OCI-LY7 (cell line): ENCODE results near the gene BZW2. TPM values are rescaled to one million over a fixed set of nuclear protein-coding genes. Genes with fewer than 3 reads are reported as not detected.

Experiments
- BruUV-seq: library from RNA; stranded (reverse); fragments of 400-500 nt; replicated peaks from 2 replicates; lab custom pipeline; 2021; lab: Mats Ljungman, UMichigan
- CTCF ChIA-PET: fragments of 300-600 bp; sonication (Branson Sonifier 250); formaldehyde crosslinking; loops from one replicate; lab custom pipeline; 2022; ENCODE audit warnings: antibody characterized with exemption; ENCODE audit not compliant: unreplicated experiment; lab: Charles Lee
- POLR2A ChIA-PET: fragments of 300-600 bp; sonication (Branson Sonifier 250); formaldehyde crosslinking; loops from one replicate; lab custom pipeline; 2022; ENCODE audit warnings: antibody characterized with exemption; lab: Charles Lee
- DNase-seq: peaks from one replicate; pipeline ENCODE4 v3.0.0-alpha.2; 2015; ENCODE audit warnings: low spot score
- H2AFZ ChIP-seq: fragments of 200-600 bp; sonication (generic), shearing (Covaris generic); 2 replicates; pipeline ENCODE4 v1.6.1; 2014; ENCODE audit warnings: mild to moderate bottlenecking, antibody characterized with exemption, low read length, moderate library complexity
- H3K27ac ChIP-seq: fragments of 200-600 bp; sonication (generic); 2 replicates; pipeline ENCODE4 v1.5.1; 2014; ENCODE audit warnings: mixed run types, low read depth, mild to moderate bottlenecking, moderate library complexity, low read length, inconsistent platforms; ENCODE audit not compliant: poor library complexity, severe bottlenecking
- H3K36me3 ChIP-seq: fragments of 200-600 bp; sonication (generic); 2 replicates; pipeline ENCODE4 v1.6.1; 2014; ENCODE audit warnings: mild to moderate bottlenecking, antibody characterized with exemption, low read length, moderate library complexity, mixed read lengths; ENCODE audit not compliant: insufficient read depth
- H3K4me1 ChIP-seq: fragments of 200-600 bp; sonication (generic); 2 replicates; pipeline ENCODE4 v1.5.1; 2014; ENCODE audit warnings: mild to moderate bottlenecking, low read length; ENCODE audit not compliant: insufficient read depth, poor library complexity, severe bottlenecking
- H3K4me2 ChIP-seq: fragments of 200-600 bp; sonication (generic); 2 replicates; pipeline ENCODE4 v1.6.1; 2014; ENCODE audit warnings: mild to moderate bottlenecking, low read length
- H3K4me3 ChIP-seq: fragments of 200-600 bp; sonication (generic); 2 replicates; pipeline ENCODE4 v1.5.1; 2014; ENCODE audit warnings: mild to moderate bottlenecking, low read depth, low read length; ENCODE audit not compliant: poor library complexity, severe bottlenecking
- H3K79me2 ChIP-seq: fragments of 200-600 bp; sonication (generic); 2 replicates; pipeline ENCODE4 v1.6.1; 2016; ENCODE audit warnings: low read depth, mild to moderate bottlenecking, low read length, moderate library complexity, mixed read lengths; ENCODE audit not compliant: insufficient read depth
- H3K9me2 ChIP-seq: fragments of 200-600 bp; sonication (generic); 2 replicates; pipeline ENCODE4 v1.6.1; 2016; ENCODE audit warnings: mild to moderate bottlenecking, low read length, mixed read lengths; ENCODE audit not compliant: insufficient read depth
- H3K9me3 ChIP-seq: fragments of 200-600 bp; sonication (generic); 2 replicates; pipeline ENCODE4 v1.6.1; 2014; ENCODE audit warnings: mild to moderate bottlenecking, mixed run types, low read length, mixed read lengths
- H4K20me1 ChIP-seq: fragments of 200-600 bp; sonication (generic); 2 replicates; pipeline ENCODE4 v1.6.1; 2014; ENCODE audit warnings: mild to moderate bottlenecking, antibody characterized with exemption, low read length, moderate library complexity, mixed read lengths; ENCODE audit not compliant: insufficient read depth
- CTCF ChIP-seq: fragments of 200-600 bp; sonication (generic); conservative IDR thresholded peaks from 2 replicates; pipeline ENCODE4 v1.5.1; 2014; ENCODE audit warnings: mild to moderate bottlenecking, antibody characterized with exemption, low read length, moderate library complexity, mixed read lengths
- EZH2phosphoT487 ChIP-seq: fragments of 200-600 bp; sonication (generic); IDR thresholded peaks from 2 replicates; pipeline ENCODE4 v1.6.1; 2018; ENCODE audit warnings: low read depth, borderline replicate concordance, mild to moderate bottlenecking, mixed run types, antibody characterized with exemption, low read length, moderate library complexity, mixed read lengths
- intact Hi-C: fragments of 100-400 bp; cut with micrococcal nuclease; formaldehyde crosslinking; loops from one replicate; pipeline ENCODE4 v1.10.0; 2022; ENCODE audit not compliant: unreplicated experiment
- total RNA-seq, 2 experiments: library from RNA; depleted of rRNA in 1 of 2; stranded (reverse); fragments of >200 nt in 1 of 2; shearing (Covaris generic) in 1 of 2; gene quantifications; 2 replicates each; pipeline ENCODE4 v1.2.3, GENCODE V29; 2014 to 2022

The BZW2 gene
- total RNA-seq, 2 experiments from 2014 or later = 66.8 to 75.2 TPM

DNA sequence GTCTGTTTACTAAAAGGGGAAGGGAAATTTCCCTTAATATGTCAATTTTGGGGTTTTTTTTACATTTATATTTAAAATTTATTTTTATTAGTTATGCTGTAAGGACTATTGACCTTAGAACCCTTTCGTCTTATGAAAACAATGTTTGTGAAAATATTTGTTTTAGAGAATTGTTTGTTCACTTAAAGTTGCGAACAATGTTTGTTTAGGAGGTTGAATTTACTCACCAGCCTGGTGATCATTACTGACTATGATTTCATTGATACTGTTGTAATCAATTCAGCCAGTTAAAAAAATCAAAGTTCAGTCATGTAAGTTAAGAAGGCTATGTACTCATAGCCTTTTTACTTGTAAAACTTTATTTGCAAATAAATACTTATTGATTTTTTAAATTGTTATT is 80.2 kb downstream of the BZW2 start:
- Histone ChIP-seq H3K4me3 (no peak overlapping the region), H3K4me1 (no peaks in the 10 kb centered on the region), H4K20me1 (no peaks in the 10 kb centered on the region), H3K79me2 (no peaks in the 10 kb centered on the region), H2AFZ (no peak overlapping the region), H3K4me2 (no peak overlapping the region), H3K9me3 (no peaks in the 10 kb centered on the region), H3K9me2 (no peaks in the 10 kb centered on the region), H3K36me3 (no peaks in the 10 kb centered on the region), H3K27ac (no peak overlapping the region)
- CTCF ChIA-PET = no interaction called here
- POLR2A ChIA-PET = no interaction called here
- intact Hi-C loops = no loop called here
- no peak for DNase-seq
- BruUV-seq = no TSS peak
- TF ChIP-seq CTCF = no peak
- no peak for TF ChIP-seq EZH2phosphoT487

GRCh38 chr7:16727736-16728135 is 81.8 kb downstream of the BZW2 start:
- BruUV-seq = no TSS peak
- no peak overlapping the region for H3K4me2 ChIP-seq
- H3K4me3 ChIP-seq = no peak overlapping the region
- intact Hi-C loops = no loop called here
- no peaks in the 10 kb centered on the region for H4K20me1 ChIP-seq
- TF ChIP-seq EZH2phosphoT487 = no peak
- no peak for TF ChIP-seq CTCF
- H2AFZ ChIP-seq = no peak overlapping the region
- CTCF ChIA-PET = no interaction called here
- no peaks in the 10 kb centered on the region for H3K36me3 ChIP-seq
- no peak overlapping the region for H3K27ac ChIP-seq
- no peaks in the 10 kb centered on the region for H3K4me1 ChIP-seq
- POLR2A ChIA-PET = no interaction called here
- no peak for DNase-seq
- no peaks in the 10 kb centered on the region for H3K79me2 ChIP-seq
- H3K9me3 ChIP-seq = no peaks in the 10 kb centered on the region
- H3K9me2 ChIP-seq = no peaks in the 10 kb centered on the region

DNA sequence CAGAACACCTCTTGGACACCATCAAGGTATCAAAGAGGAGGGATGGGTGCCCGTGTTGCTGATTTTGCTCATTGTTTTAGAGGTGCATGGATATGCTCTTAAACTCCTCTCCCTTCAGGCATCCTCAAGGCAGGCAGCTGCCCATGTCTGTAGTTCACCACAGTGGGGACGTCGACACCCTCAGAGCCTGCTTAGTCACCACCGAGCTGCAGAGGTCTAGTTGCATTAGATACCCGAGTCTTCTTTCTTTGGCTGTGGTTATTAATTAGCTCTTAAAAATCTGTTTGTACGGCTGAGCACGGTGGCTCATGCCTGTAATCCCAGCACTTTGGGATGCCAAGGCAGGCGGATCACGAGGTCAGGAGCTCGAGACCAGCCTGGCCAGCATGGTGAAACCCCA is 82.8 kb downstream of the BZW2 start:
- Histone ChIP-seq H3K27ac (no peak overlapping the region), H3K4me2 (no peak overlapping the region), H3K79me2 (no peaks in the 10 kb centered on the region), H3K4me3 (no peak overlapping the region), H3K9me3 (no peaks in the 10 kb centered on the region), H3K4me1 (no peaks in the 10 kb centered on the region), H4K20me1 (no peaks in the 10 kb centered on the region), H3K36me3 (no peaks in the 10 kb centered on the region), H3K9me2 (no peaks in the 10 kb centered on the region), H2AFZ (no peak overlapping the region)
- TF ChIP-seq EZH2phosphoT487 (no peak), CTCF (no peak)
- POLR2A ChIA-PET = interaction anchor here (0.7 kb wide), 1 partner anchor 590 kb away, joined by 5 read pairs; no protein-coding TSS in a partner anchor
- intact Hi-C loops = no loop called here
- no TSS peak for BruUV-seq
- CTCF ChIA-PET = no interaction called here
- no peak for DNase-seq
